Kidney tubule cell (primary cell): ENCODE measurements around the gene CALCOCO1.
"Not testable (repeated sequence)": the region's sequence is repeated elsewhere in the genome, so short reads cannot be mapped to it uniquely, and the experiment has no call there.

Experiments
- DNase-seq: peaks from one replicate; pipeline ENCODE4 v3.0.0-alpha.2; 2018; ENCODE audit warnings: low spot score

Gene CALCOCO1

GRCh38 chr12:53696655-53697331 lies 30.5 kb downstream of the CALCOCO1 start:
- no peak for DNase-seq

GRCh38 chr12:53696285-53696654 lies 31.0 kb downstream of the CALCOCO1 start:
- DNase-seq = peak; percentile 95

GRCh38 chr12:53695152-53696145 lies 31.8 kb downstream of the CALCOCO1 start:
- DNase-seq = peak; percentile 75

GRCh38 chr12:53694756-53695151 lies 32.5 kb downstream of the CALCOCO1 start:
- DNase-seq = no peak

- no peak for DNase-seq
Measured at GRCh38 chr12:53688134-53688533, 39.1 kb downstream of the CALCOCO1 start.

GRCh38 chr12:53686436-53686835 lies 40.8 kb downstream of the CALCOCO1 start:
- no peak for DNase-seq

GRCh38 chr12:53684654-53685220 lies 42.5 kb downstream of the CALCOCO1 start:
- no peak for DNase-seq

GRCh38 chr12:53683983-53684382 lies 43.3 kb downstream of the CALCOCO1 start:
- no peak for DNase-seq

- DNase-seq = no peak
Measured at GRCh38 chr12:53683494-53683893, 43.8 kb downstream of the CALCOCO1 start.

GRCh38 chr12:53680061-53680460 lies 47.2 kb downstream of the CALCOCO1 start:
- DNase-seq = not testable (repeated sequence)

GRCh38 chr12:53677800-53678148 lies 49.5 kb downstream of the CALCOCO1 start:
- DNase-seq = no peak

GRCh38 chr12:53677016-53677799 lies 50.0 kb downstream of the CALCOCO1 start:
- peak; percentile 6 for DNase-seq

- DNase-seq = no peak
Measured at GRCh38 chr12:53676656-53677015, 50.6 kb downstream of the CALCOCO1 start.

GRCh38 chr12:53675701-53676607 lies 51.3 kb downstream of the CALCOCO1 start, which contains the start of gene ATP5MC2:
Gene ATP5MC2, minus strand, starts transcription at chr12:53676083. Its CDS starts 3,469 bp downstream, at chr12:53672614.
- peak; percentile 99 for DNase-seq

- DNase-seq = peak; percentile 30
Measured at GRCh38 chr12:53674977-53675700, 52.1 kb downstream of the CALCOCO1 start.

- DNase-seq = no peak
Measured at GRCh38 chr12:53670971-53671370, 56.3 kb downstream of the CALCOCO1 start.

- DNase-seq = no peak
Measured at GRCh38 chr12:53670308-53670707, 56.9 kb downstream of the CALCOCO1 start.

- DNase-seq = no peak
Measured at GRCh38 chr12:53667080-53667479, 60.2 kb downstream of the CALCOCO1 start.

- no peak for DNase-seq
Measured at GRCh38 chr12:53664936-53665335, 62.3 kb downstream of the CALCOCO1 start.

GRCh38 chr12:53664191-53664590 lies 63.1 kb downstream of the CALCOCO1 start:
- DNase-seq = no peak
